ENCODE results near the gene PRM2. TPM values are rescaled to one million over a fixed set of nuclear protein-coding genes. Genes with fewer than 3 reads are reported as not detected.

PRM2 gene
- total RNA-seq, 1 experiment from 2014 or later: not detected

DNA sequence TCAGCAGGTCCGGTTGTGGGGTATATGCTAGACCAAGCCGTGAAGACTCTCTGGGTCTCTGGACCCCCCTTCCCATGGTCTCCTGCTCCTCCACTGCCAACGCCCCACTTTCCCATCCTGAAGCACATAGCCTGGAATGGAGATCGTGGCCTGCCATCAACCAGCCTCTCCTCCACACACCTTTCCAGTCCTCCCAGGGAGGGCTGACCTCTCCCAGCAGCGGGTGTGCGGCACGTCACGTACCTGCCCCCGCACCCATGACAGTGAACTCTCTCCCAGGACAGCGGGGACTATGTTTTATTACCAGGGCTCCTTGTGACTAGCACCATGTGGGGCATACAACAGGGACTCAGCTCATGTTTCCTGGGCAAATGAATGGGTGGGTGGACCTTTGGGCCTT is 4.7 kb downstream of the PRM2 start:
- TF ChIP-seq, protein P1, sequence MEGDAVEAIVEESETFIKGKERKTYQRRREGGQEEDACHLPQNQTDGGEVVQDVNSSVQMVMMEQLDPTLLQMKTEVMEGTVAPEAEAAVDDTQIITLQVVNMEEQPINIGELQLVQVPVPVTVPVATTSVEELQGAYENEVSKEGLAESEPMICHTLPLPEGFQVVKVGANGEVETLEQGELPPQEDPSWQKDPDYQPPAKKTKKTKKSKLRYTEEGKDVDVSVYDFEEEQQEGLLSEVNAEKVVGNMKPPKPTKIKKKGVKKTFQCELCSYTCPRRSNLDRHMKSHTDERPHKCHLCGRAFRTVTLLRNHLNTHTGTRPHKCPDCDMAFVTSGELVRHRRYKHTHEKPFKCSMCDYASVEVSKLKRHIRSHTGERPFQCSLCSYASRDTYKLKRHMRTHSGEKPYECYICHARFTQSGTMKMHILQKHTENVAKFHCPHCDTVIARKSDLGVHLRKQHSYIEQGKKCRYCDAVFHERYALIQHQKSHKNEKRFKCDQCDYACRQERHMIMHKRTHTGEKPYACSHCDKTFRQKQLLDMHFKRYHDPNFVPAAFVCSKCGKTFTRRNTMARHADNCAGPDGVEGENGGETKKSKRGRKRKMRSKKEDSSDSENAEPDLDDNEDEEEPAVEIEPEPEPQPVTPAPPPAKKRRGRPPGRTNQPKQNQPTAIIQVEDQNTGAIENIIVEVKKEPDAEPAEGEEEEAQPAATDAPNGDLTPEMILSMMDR (IDR thresholded peaks at IDR 0.05; ENCODE audit: insufficient read depth in 1 of 2, low read depth in 1 of 2, low read length in 1 of 2, severe bottlenecking in 1 of 2, unreplicated experiment in 1 of 2): no peak
- intact Hi-C loops (cut with micrococcal nuclease; ENCODE audit: unreplicated experiment): no loop called here
- H3K27me3 ChIP-seq (replicated peaks; ENCODE audit: control insufficient read depth, insufficient read depth, low read length): no peaks in the 10 kb centered on the region
- ChIA-PET POLR2A (no interaction called here), CTCF (interaction anchor here (1.0 kb wide), 1 partner anchor 15 kb away, joined by 3 read pairs; no protein-coding TSS in a partner anchor)
- Mint-ChIP-seq H3K9me3 (ENCODE audit: unreplicated experiment) (no peaks in the 10 kb centered on the region), H3K27ac (ENCODE audit: unreplicated experiment) (no peak overlapping the region), H3K36me3 (ENCODE audit: insufficient read depth, unreplicated experiment) (no peaks in the 10 kb centered on the region), H3K4me3 (ENCODE audit: unreplicated experiment) (no peak overlapping the region), H3K27me3 (ENCODE audit: insufficient read depth, unreplicated experiment) (no peaks in the 10 kb centered on the region), H3K4me1 (ENCODE audit: low read depth, unreplicated experiment) (no peaks in the 10 kb centered on the region)
- H3K4me1 ChIP-seq: no peaks in the 10 kb centered on the region
- no TSS peak for BruUV-seq (replicated peaks)
- H3K36me3 ChIP-seq (ENCODE audit: control insufficient read depth, insufficient read depth, low read length): no peaks in the 10 kb centered on the region
- H3K9me3 ChIP-seq: no peaks in the 10 kb centered on the region
- DNase-seq: no peak
- H3K4me3 ChIP-seq (ENCODE audit: low read depth, low read length): no peak overlapping the region

DNA sequence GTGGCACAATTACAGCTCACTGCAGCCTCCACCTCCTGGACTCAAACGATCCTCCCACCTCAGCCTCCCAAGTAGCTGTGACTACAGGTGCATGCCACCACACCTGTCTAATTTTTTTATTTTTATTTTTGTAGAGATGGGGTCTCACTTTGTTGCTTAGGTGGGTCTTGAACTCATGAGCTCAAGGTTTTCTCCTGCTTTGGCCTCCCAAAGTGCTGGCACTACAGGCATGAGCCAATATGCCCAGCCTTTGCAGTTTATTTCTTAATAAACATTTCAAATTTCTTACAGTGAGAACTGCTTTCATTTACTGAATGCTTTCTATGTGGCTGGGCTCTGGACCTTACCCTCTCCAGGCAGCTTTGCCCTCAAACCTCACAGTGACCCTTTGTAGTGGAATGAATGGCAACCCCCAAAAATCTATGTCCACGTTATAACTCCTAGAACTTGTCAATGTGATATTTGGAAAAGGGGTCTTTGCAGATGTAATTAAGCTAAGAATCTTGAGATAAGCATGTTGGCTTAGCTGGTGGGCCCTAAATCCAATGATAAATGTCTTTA is 5.6 kb downstream of the PRM2 start:
- Mint-ChIP-seq H3K9me3 (ENCODE audit: unreplicated experiment) (no peaks in the 10 kb centered on the region), H3K27ac (ENCODE audit: unreplicated experiment) (peak overlapping the region; percentile 17), H3K4me1 (ENCODE audit: low read depth, unreplicated experiment) (no peaks in the 10 kb centered on the region), H3K27me3 (ENCODE audit: insufficient read depth, unreplicated experiment) (no peaks in the 10 kb centered on the region), H3K36me3 (ENCODE audit: insufficient read depth, unreplicated experiment) (no peaks in the 10 kb centered on the region), H3K4me3 (ENCODE audit: unreplicated experiment) (no peak overlapping the region)
- Histone ChIP-seq H3K27me3 (replicated peaks; ENCODE audit: control insufficient read depth, insufficient read depth, low read length) (no peaks in the 10 kb centered on the region), H3K36me3 (ENCODE audit: control insufficient read depth, insufficient read depth, low read length) (no peaks in the 10 kb centered on the region), H3K4me1 (no peaks in the 10 kb centered on the region), H3K9me3 (no peaks in the 10 kb centered on the region), H3K4me3 (ENCODE audit: low read depth, low read length) (no peak overlapping the region)
- no TSS peak for BruUV-seq (replicated peaks)
- TF ChIP-seq, protein P1 (IDR thresholded peaks at IDR 0.05; ENCODE audit: insufficient read depth in 1 of 2, low read depth in 1 of 2, low read length in 1 of 2, severe bottlenecking in 1 of 2, unreplicated experiment in 1 of 2): no peak
- ChIA-PET CTCF (interaction anchor here (1.0 kb wide), 1 partner anchor 14 kb away, joined by 3 read pairs; no protein-coding TSS in a partner anchor), POLR2A (no interaction called here)
- no peak for DNase-seq
- intact Hi-C loops (cut with micrococcal nuclease; ENCODE audit: unreplicated experiment): no loop called here

DNA sequence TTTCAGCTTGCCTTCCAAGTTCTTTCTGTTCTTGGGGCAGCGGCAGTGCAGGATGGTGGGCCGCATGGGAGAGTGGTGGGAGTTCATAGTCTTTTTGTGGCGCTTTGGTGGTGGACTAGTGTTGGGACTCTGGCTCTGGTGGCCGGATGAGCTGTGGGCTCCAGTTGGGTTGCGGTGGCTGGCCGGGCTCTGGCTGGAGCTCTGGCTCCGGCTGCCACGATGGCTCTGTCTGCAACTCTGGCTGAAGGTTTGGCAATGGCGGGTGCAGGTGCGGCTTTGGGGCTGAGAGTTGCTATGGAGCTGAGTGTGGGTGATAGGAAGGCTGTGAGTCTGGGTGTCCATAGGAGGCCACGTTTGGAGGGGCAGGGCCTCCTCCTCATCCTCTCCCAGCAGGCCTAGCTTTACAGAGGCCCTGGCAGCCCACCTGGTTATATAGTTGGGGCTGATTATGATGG is 7.3 kb downstream of the PRM2 start, which contains the start of gene TNP2:
Gene TNP2 (minus strand): TSS at position 405 of the 455 bp plus-strand sequence. CDS start 63 bp downstream, at position 342.
- no peaks in the 10 kb centered on the region for H3K9me3 Mint-ChIP-seq (ENCODE audit: unreplicated experiment)
- H3K4me1 ChIP-seq: no peaks in the 10 kb centered on the region
- CTCF ChIA-PET: no interaction called here

More for the DNA sequence above, 7.3 kb downstream of the PRM2 start, which contains the start of gene TNP2:
- H3K27ac Mint-ChIP-seq (ENCODE audit: unreplicated experiment): no peak within 1 kb of the TSS
- no peak within 1 kb of the TSS for H3K4me3 ChIP-seq (ENCODE audit: low read depth, low read length)
- no peaks in the 10 kb centered on the region for H3K4me1 Mint-ChIP-seq (ENCODE audit: low read depth, unreplicated experiment)
- TF ChIP-seq, protein P1 (IDR thresholded peaks at IDR 0.05; ENCODE audit: insufficient read depth in 1 of 2, low read depth in 1 of 2, low read length in 1 of 2, severe bottlenecking in 1 of 2, unreplicated experiment in 1 of 2): no peak
- POLR2A ChIA-PET: interaction anchor here (0.6 to 0.9 kb wide), 2 partner anchors 9 kb away, joined by 3 read pairs; no protein-coding TSS in a partner anchor
- DNase-seq: no peak
- H3K9me3 ChIP-seq: no peaks in the 10 kb centered on the region
- BruUV-seq (replicated peaks): no TSS peak
- no peaks in the 10 kb centered on the region for H3K27me3 Mint-ChIP-seq (ENCODE audit: insufficient read depth, unreplicated experiment)
- no peaks in the 10 kb centered on the region for H3K27me3 ChIP-seq (replicated peaks; ENCODE audit: control insufficient read depth, insufficient read depth, low read length)
- no peaks in the 10 kb centered on the region for H3K36me3 Mint-ChIP-seq (ENCODE audit: insufficient read depth, unreplicated experiment)
- no peak within 1 kb of the TSS for H3K4me3 Mint-ChIP-seq (ENCODE audit: unreplicated experiment)
- intact Hi-C loops (cut with micrococcal nuclease; ENCODE audit: unreplicated experiment): no loop called here
- no peaks in the 10 kb centered on the region for H3K36me3 ChIP-seq (ENCODE audit: control insufficient read depth, insufficient read depth, low read length)
